Pancreas (tissue), 10 donors: Measurements from ENCODE around the gene FCRLA. TPM values are rescaled to one million over a fixed set of nuclear protein-coding genes. Genes with fewer than 3 reads are reported as not detected.

Experiments
- ATAC-seq, 4 donors: fragments of 200-7000 bp; cut with Tn5 transposase; one replicate each; pipeline versions ENCODE4 v1.8.0 to v1.9.1; 2020; ENCODE audit warnings: mild to moderate bottlenecking in 4 of 4, moderate library complexity in 4 of 4
- DNase-seq, 6 donors: peaks; one replicate each; pipeline ENCODE4 v3.0.0-alpha.2; 2020
- FAIRE-seq: peaks from 2 replicates; lab custom pipeline; 2012; peaks lifted over from hg19 to GRCh38; lab: Jason Lieb, UNC
- H3K27ac ChIP-seq, 4 donors: fragments of 200-600 bp; sonication (generic); 1 replicate in 3 of 4; 2 replicates in 1 of 4; pipeline versions ENCODE4 v1.5.0 to v1.8.0; 2020
- H3K27me3 ChIP-seq, 4 donors: fragments of 200-600 bp; one replicate each; pipeline ENCODE4 v1.8.0; 2021
- H3K36me3 ChIP-seq, 3 donors: fragments of 200-600 bp; sonication (generic) in 1 of 3; one replicate each; pipeline versions ENCODE4 v1.5.0 to v1.8.0; 2020 to 2021
- H3K4me1 ChIP-seq, 3 donors: fragments of 200-600 bp; one replicate each; pipeline ENCODE4 v1.8.0; 2021
- H3K4me3 ChIP-seq, 4 donors: fragments of 200-600 bp; sonication (generic) in 2 of 4; one replicate each; pipeline versions ENCODE4 v1.5.0 to v1.8.0; 2020 to 2021
- H3K9me3 ChIP-seq, 4 donors: fragments of 200-600 bp; one replicate each; pipeline ENCODE4 v1.8.0; 2021
- CTCF ChIP-seq, 4 donors: fragments of 200-600 bp; sonication (generic) in 3 of 4; IDR thresholded peaks; one replicate each; pipeline versions ENCODE4 v1.5.0 to v1.8.0; 2021; ENCODE audit warnings: antibody characterized with exemption in 4 of 4
- WGBS, 2 donors: extraction: QIAGEN DNeasy Blood & Tissue Kit; methylation state at CpG; one replicate each; pipeline ENCODE4 v1.1.7; 2013; 5-methylcytosine and 5-hydroxymethylcytosine counted together
- intact Hi-C, 3 donors: fragments of 100-400 bp; cut with DNase I; formaldehyde crosslinking; loops; one replicate each; pipeline versions ENCODE4 v1.11.1 to v1.14.2; 2022
- polyA plus RNA-seq, 2 donors: library from polyadenylated mRNA; stranded (reverse); fragments of 200-250 nt; gene quantifications; one replicate each; pipeline ENCODE4 v1.2.3, GENCODE V29; 2013
- total RNA-seq, 6 donors: library from RNA; stranded (reverse); fragmentation: NEBNext Ultra II Directional in 4 of 6; extraction: Animal tissue kit (Norgen Biotek cat#: 25700) in 4 of 6; gene quantifications; one replicate each; pipeline versions ENCODE4 v1.2.1 to v1.2.4, GENCODE V29; 2021 to 2023
- donor health status: healthy with polysubstance abuse.
- donor health status: DM: no; HTN: no; CAD: no; lungs with moderate emphysema.
- donor health status: DM: no; HTN: no; CAD: no.
- donor health status: control.
- donor health status: control.
- donor health status: Bipolar disorder and iron deficiency.
- donor health status: DM: yes; HTN: yes; CAD: no.
- donor health status: DM: no; HTN: no; CAD: no.
- donor health status: DM: no; HTN: no; CAD: no.
- donor health status: DM: yes; HTN: yes; CAD: no.

Gene FCRLA
- total and polyA plus RNA-seq, 8 donors, result 0.38 TPM; not detected in 7

- FAIRE-seq (no peak), DNase-seq (no peak), ATAC-seq (no peak)
- Histone ChIP-seq H3K4me3 (no peak overlapping the region), H3K36me3 (no peaks in the 10 kb centered on the region), H3K9me3 (no peaks in the 10 kb centered on the region), H3K4me1 (no peaks in the 10 kb centered on the region), H3K27ac (no peak overlapping the region), H3K27me3 (no peaks in the 10 kb centered on the region)
- intact Hi-C loops, result no loop called here
- WGBS, 2 donors, result 65 to 71% methylated on average over 9 of the region's 9 CpGs
- TF ChIP-seq CTCF (IDR thresholded peaks at IDR 0.05), result no peak
These were observed 36.2 kb downstream of the FCRLA start for GRCh38 chr1:161743231-161743630.

GRCh38 chr1:161747801-161748200 is 40.8 kb downstream of the FCRLA start:
- no peak for TF ChIP-seq CTCF (IDR thresholded peaks at IDR 0.05)
- no peaks in the 10 kb centered on the region for H3K9me3 ChIP-seq
- H3K27ac ChIP-seq, result no peak overlapping the region
- ATAC-seq, result no peak
- no peak for DNase-seq
- 25 to 28% methylated on average over 6 of the region's 6 CpGs for WGBS, 2 donors
- H3K27me3 ChIP-seq, result no peaks in the 10 kb centered on the region
- intact Hi-C loops, result no loop called here
- H3K4me3 ChIP-seq, result no peak overlapping the region
- FAIRE-seq, result no peak
- peaks cover 0 to 5% (median 0%) of the 10 kb centered on the region in 3 donors for H3K36me3 ChIP-seq
- peaks cover 0 to 15% (median 10%) of the 10 kb centered on the region in 3 donors for H3K4me1 ChIP-seq

GRCh38 chr1:161749509-161750407 is 42.7 kb downstream of the FCRLA start, which contains the start of gene DUSP12:
Gene DUSP12, plus strand, starts transcription at chr1:161749786. Its CDS starts 16 bp downstream, at chr1:161749802.
- peaks cover 0 to 15% (median 10%) of the 10 kb centered on the region in 3 donors for H3K4me1 ChIP-seq
- peak within 1 kb of the TSS; percentile 73 to 95 (median 88) for H3K4me3 ChIP-seq
- DNase-seq (peak; percentile 90 to 97 (median 91)), FAIRE-seq (peak; percentile 56), ATAC-seq (peak; percentile 99 to 100 (median 100))
- WGBS, 2 donors, result 0% methylated on average over 60 to 65 of the region's 65 CpGs
- intact Hi-C loops, result no loop called here
- H3K36me3 ChIP-seq, result peaks cover 0 to 25% (median 4%) of the 10 kb centered on the region in 3 donors
- H3K27me3 ChIP-seq, result no peaks in the 10 kb centered on the region
- H3K27ac ChIP-seq, result peak within 1 kb of the TSS; percentile 63 to 85 (median 66)
- H3K9me3 ChIP-seq, result no peaks in the 10 kb centered on the region
- no peak for TF ChIP-seq CTCF (IDR thresholded peaks at IDR 0.05)

GRCh38 chr1:161763522-161764098 is 56.6 kb downstream of the FCRLA start:
- H3K36me3 ChIP-seq, result peaks cover 0 to 2% (median 0%) of the 10 kb centered on the region in 3 donors
- peaks cover 0 to 18% (median 1%) of the 10 kb centered on the region in 3 donors for H3K4me1 ChIP-seq
- H3K9me3 ChIP-seq, result no peaks in the 10 kb centered on the region
- no peak overlapping the region for H3K27ac ChIP-seq
- intact Hi-C loops, result no loop called here
- DNase-seq (peak in 1 of 6 donors; percentile 40), ATAC-seq (peak in 1 of 4 donors; percentile 11), FAIRE-seq (no peak)
- 56 to 64% methylated on average over 7 of the region's 7 CpGs for WGBS, 2 donors
- H3K27me3 ChIP-seq, result no peaks in the 10 kb centered on the region
- TF ChIP-seq CTCF (IDR thresholded peaks at IDR 0.05), result peak in 2 of 4 donors; percentile 31 to 32
- no peak overlapping the region for H3K4me3 ChIP-seq

Other genes with a start within 250 kb of the FCRLA start
- 10 to 100 TPM in 3 of 6 donors, 1 to 10 TPM in 3; 2.0 to 32.7 (median 7.6) TPM for gene FCGR2A, start 201.8 kb upstream of the FCRLA start, total RNA-seq
- gene FCGR2A, start 201.8 kb upstream of the FCRLA start, polyA plus RNA-seq, result 1 to 10 TPM; 2.1 to 3.1 TPM
- 1 to 10 TPM in 3 of 6 donors, under 1 TPM in 3; 0.19 to 2.2 (median 0.91) TPM for gene HSPA6, start 182.7 kb upstream of the FCRLA start, total RNA-seq
- gene HSPA6, start 182.7 kb upstream of the FCRLA start, polyA plus RNA-seq, result 1 to 10 TPM; 1.6 to 3.4 TPM
- gene FCGR3A, start 157.4 kb upstream of the FCRLA start, total RNA-seq, result 10 to 100 TPM in 2 of 6 donors, 1 to 10 TPM in 4; 2.0 to 23.1 (median 6.1) TPM
- gene FCGR3A, start 157.4 kb upstream of the FCRLA start, polyA plus RNA-seq, result 1 to 10 TPM; 2.3 to 2.4 TPM
- gene FCGR3B, start 76.1 kb upstream of the FCRLA start, total RNA-seq, result 1 to 10 TPM in 3 of 6 donors, under 1 TPM in 3; 0.22 to 5.2 (median 0.89) TPM
- gene FCGR3B, start 76.1 kb upstream of the FCRLA start, polyA plus RNA-seq, result under 1 TPM; 0.15 to 0.28 TPM
- 1 to 10 TPM in 3 of 6 donors, under 1 TPM in 3; 0.19 to 8.8 (median 2.6) TPM for gene FCGR2B, start 44.1 kb upstream of the FCRLA start, total RNA-seq
- 1 to 10 TPM in 1 of 2 donors, under 1 TPM in 1; 0.80 to 1.1 TPM for gene FCGR2B, start 44.1 kb upstream of the FCRLA start, polyA plus RNA-seq
- gene FCRLB, start 14.3 kb downstream of the FCRLA start, total RNA-seq, result under 1 TPM; 0.14 to 0.51 (median 0.36) TPM
- under 1 TPM; 0.27 to 0.49 TPM for gene FCRLB, start 14.3 kb downstream of the FCRLA start, polyA plus RNA-seq
- gene DUSP12, start 42.6 kb downstream of the FCRLA start, total RNA-seq, result 10 to 100 TPM in 1 of 6 donors, 1 to 10 TPM in 5; 5.7 to 11.2 (median 8.3) TPM
- 10 to 100 TPM in 1 of 2 donors, 1 to 10 TPM in 1; 9.2 to 16.0 TPM for gene DUSP12, start 42.6 kb downstream of the FCRLA start, polyA plus RNA-seq
- 10 to 100 TPM; 11.5 to 29.5 (median 18.1) TPM for gene ATF6, start 59.1 kb downstream of the FCRLA start, total RNA-seq
- gene ATF6, start 59.1 kb downstream of the FCRLA start, polyA plus RNA-seq, result 1 to 10 TPM; 2.2 to 6.9 TPM